H7 (cell line): ENCODE results near the gene ATP11B. TPM values are rescaled to one million over a fixed set of nuclear protein-coding genes. Genes with fewer than 3 reads are reported as not detected.

Experiments
- total RNA-seq: library from RNA; depleted of rRNA; stranded (reverse); fragments of >200 nt; shearing (Covaris generic); gene quantifications from 2 replicates; pipeline ENCODE4 v1.2.3, GENCODE V29; 2014; rRNA removed

ATP11B gene
- total RNA-seq, 1 experiment from 2014 or later, result 14.2 TPM

Other genes with a start within 250 kb of the ATP11B start
- gene DCUN1D1, start 187.0 kb downstream of the ATP11B start, total RNA-seq, result 22.0 and 31.0 TPM in 2 replicates